ENCODE measurements around the gene MYO5C. TPM values are rescaled to one million over a fixed set of nuclear protein-coding genes. Genes with fewer than 3 reads are reported as not detected.

The MYO5C gene
- total and polyA plus RNA-seq, 2 of the 8 experiments (the other 6 are each of a cell fraction or from before 2014, with no cell fraction given) = 8.2 to 26.7 TPM

GRCh38 chr15:52288051-52288942, 7.3 kb downstream of the MYO5C start:
- no peaks in the 10 kb centered on the region for H3K23me2 ChIP-seq (ENCODE audit: low read depth, low read length)
- no peaks in the 10 kb centered on the region for H3K27me3 ChIP-seq (replicated peaks in 1 of 4; ENCODE audit: control insufficient read depth in 3 of 4, extremely low read depth in 1 of 4, insufficient read depth in 3 of 4, low read length in 3 of 4)
- no peak overlapping the region for H2BK15ac ChIP-seq (ENCODE audit: low read length)
- no peak overlapping the region for H4K91ac ChIP-seq (replicated peaks; ENCODE audit: insufficient read length, low read length)
- no peak overlapping the region for H2AK5ac ChIP-seq (ENCODE audit: low read depth, low read length)
- no peak overlapping the region for H3K9ac ChIP-seq (replicated peaks in 1 of 4; ENCODE audit: extremely low read depth in 1 of 4, low read depth in 3 of 4, low read length in 3 of 4)
- no peak overlapping the region for H2BK120ac ChIP-seq (replicated peaks; ENCODE audit: low read depth, low read length)
- no peak overlapping the region for H3K23ac ChIP-seq (ENCODE audit: insufficient read length)
- no peak overlapping the region for H2BK12ac ChIP-seq (ENCODE audit: low read depth, low read length)
- H3K79me1 ChIP-seq (ENCODE audit: low read depth, low read length) = peaks cover 12% of the 10 kb centered on the region; the same call in 1 of the 2 replicates
- H3K56ac ChIP-seq (replicated peaks; ENCODE audit: insufficient read length, low read depth, low read length) = no peak overlapping the region
- CTCF ChIA-PET (ENCODE audit: partially characterized antibody) = interaction anchor here (0.8 to 2.8 kb wide), 7 partner anchors 9 to 61 kb away, joined by 3 to 14 read pairs (median 5); no protein-coding TSS in a partner anchor
- H3K36me3 ChIP-seq (ENCODE audit: control insufficient read depth in 2 of 4, insufficient read depth in 4 of 4, low read length in 3 of 4) = peaks cover 0 to 8% (median 3%) of the 10 kb centered on the region in 4 experiments; a peak in 3 of 8 replicates
- H3K18ac ChIP-seq (ENCODE audit: extremely low read depth, low read length) = no peak overlapping the region
- no peak overlapping the region for H3K14ac ChIP-seq (ENCODE audit: insufficient read length)
- H2BK20ac ChIP-seq (ENCODE audit: low read length) = no peak overlapping the region
- no peak overlapping the region for H2AFZ ChIP-seq (ENCODE audit: low read length)
- WGBS, 2 experiments (ENCODE audit: extremely low coverage in 1 of 2, insufficient coverage in 1 of 2, insufficient read length in 1 of 2, insufficient replicate concordance in 2 of 2, low coverage in 1 of 2, low lambda C conversion rate in 2 of 2, missing lambda C conversion rate in 1 of 2) = 93% methylated on average over 13 of the region's 13 CpGs; no CpG with 5 or more reads in 1 of the 2 experiments
- H3K79me2 ChIP-seq (ENCODE audit: control insufficient read depth in 1 of 2, insufficient read depth in 2 of 2, low read length in 2 of 2) = peaks cover 0 to 26% of the 10 kb centered on the region in 2 experiments; a peak in 2 of 4 replicates
- H4K8ac ChIP-seq (ENCODE audit: extremely low read depth, insufficient read depth, low read length) = no peak overlapping the region
- POLR2A ChIA-PET (ENCODE audit: partially characterized antibody) = interaction anchor here (0.6 to 2.0 kb wide), 7 partner anchors 8 to 422 kb away, joined by 3 to 6 read pairs (median 4); partner anchors contain the start of gene MYO5C
- DNase-seq (ENCODE audit: low read depth in 1 of 2, low spot score in 2 of 2) = peak in 1 of 2 experiments; percentile 43
- no peaks in the 10 kb centered on the region for H4K20me1 ChIP-seq (replicated peaks in 1 of 2; ENCODE audit: control insufficient read depth in 1 of 2, insufficient read depth in 2 of 2, low read length in 2 of 2)
- no peak overlapping the region for H2BK5ac ChIP-seq (ENCODE audit: low read depth, low read length)
- no peak for FAIRE-seq
- no peak overlapping the region for H3K27ac ChIP-seq (ENCODE audit: low read depth, low read length)
- H3K4me1 ChIP-seq (replicated peaks in 1 of 4; ENCODE audit: control insufficient read depth in 3 of 4, insufficient read depth in 4 of 4, low read length in 3 of 4) = peaks cover 0 to 8% (median 3%) of the 10 kb centered on the region in 4 experiments; a peak in 2 of 7 replicates
- H4K5ac ChIP-seq (ENCODE audit: insufficient read length, low read depth, low read length) = no peak overlapping the region
- TF ChIP-seq NRF1 (IDR thresholded peaks at IDR 0.05; ENCODE audit: low read depth, low read length) = no peak
- TF ChIP-seq ATF3 (IDR thresholded peaks at IDR 0.05; ENCODE audit: insufficient read depth, low read depth, low read length) = no peak
- no peak for TF ChIP-seq KDM5A (IDR thresholded peaks at IDR 0.05; ENCODE audit: low read length)
- TF ChIP-seq SP4 (IDR thresholded peaks at IDR 0.05; ENCODE audit: low read length) = no peak
- no peak for TF ChIP-seq TAF7 (optimal IDR thresholded peaks at IDR 0.05; ENCODE audit: borderline replicate concordance, low read depth, low read length)
- TF ChIP-seq MAFK (IDR thresholded peaks at IDR 0.05; ENCODE audit: low read depth, low read length) = no peak
- no peak overlapping the region for H3K4me3 ChIP-seq (ENCODE audit: extremely low read depth in 1 of 4, insufficient read depth in 2 of 4, low read depth in 3 of 4, low read length in 4 of 4)
- H3K4me2 ChIP-seq (ENCODE audit: insufficient read depth in 1 of 2, low read depth in 2 of 2, low read length in 2 of 2) = no peak overlapping the region
- peaks cover 4 to 8% of the 10 kb centered on the region in 2 experiments; a peak in 2 of 4 replicates for H3K9me3 ChIP-seq (ENCODE audit: insufficient read depth in 2 of 2, low read depth in 1 of 2, low read length in 1 of 2)
- no peak overlapping the region for H3K4ac ChIP-seq (replicated peaks; ENCODE audit: insufficient read length, low read depth, low read length)

All from H1 (cell line).